Liver (tissue), 3 donors: ENCODE measurements around the gene AFAP1.

ENCODE experiments used
- ATF3 ChIP-seq: IDR thresholded peaks from 2 replicates; pipeline ENCODE4 v1.6.1; 2016; ENCODE audit warnings: antibody characterized with exemption
- CTCF ChIP-seq: fragments of 150-350 bp; IDR thresholded peaks from 2 replicates; pipeline ENCODE4 v1.5.1; 2017; ENCODE audit warnings: improper control_type of control experiment, low read depth, low read length; ENCODE audit not compliant: missing input control
- YY1 ChIP-seq: IDR thresholded peaks from 2 replicates; pipeline ENCODE4 v1.6.1; 2016; ENCODE audit warnings: antibody characterized with exemption, mild to moderate bottlenecking
- donor health status: healthy.
- donor health status: healthy.

GRCh38 chr4:7826909-7827306 lies 112.8 kb downstream of the AFAP1 start:
- TF ChIP-seq CTCF (no peak), YY1 (no peak), ATF3 (no peak)
